ENCODE measurements around the gene AUP1.

AUP1 gene

GRCh38 chr2:74481961-74482800, 47.3 kb downstream of the AUP1 start:
- H3K4me3 ChIP-seq (ENCODE audit: low read depth, low read length): peak overlapping the region; percentile 83
- H3K9me3 ChIP-seq (ENCODE audit: severe bottlenecking): no peaks in the 10 kb centered on the region
- TF ChIP-seq, protein P1, sequence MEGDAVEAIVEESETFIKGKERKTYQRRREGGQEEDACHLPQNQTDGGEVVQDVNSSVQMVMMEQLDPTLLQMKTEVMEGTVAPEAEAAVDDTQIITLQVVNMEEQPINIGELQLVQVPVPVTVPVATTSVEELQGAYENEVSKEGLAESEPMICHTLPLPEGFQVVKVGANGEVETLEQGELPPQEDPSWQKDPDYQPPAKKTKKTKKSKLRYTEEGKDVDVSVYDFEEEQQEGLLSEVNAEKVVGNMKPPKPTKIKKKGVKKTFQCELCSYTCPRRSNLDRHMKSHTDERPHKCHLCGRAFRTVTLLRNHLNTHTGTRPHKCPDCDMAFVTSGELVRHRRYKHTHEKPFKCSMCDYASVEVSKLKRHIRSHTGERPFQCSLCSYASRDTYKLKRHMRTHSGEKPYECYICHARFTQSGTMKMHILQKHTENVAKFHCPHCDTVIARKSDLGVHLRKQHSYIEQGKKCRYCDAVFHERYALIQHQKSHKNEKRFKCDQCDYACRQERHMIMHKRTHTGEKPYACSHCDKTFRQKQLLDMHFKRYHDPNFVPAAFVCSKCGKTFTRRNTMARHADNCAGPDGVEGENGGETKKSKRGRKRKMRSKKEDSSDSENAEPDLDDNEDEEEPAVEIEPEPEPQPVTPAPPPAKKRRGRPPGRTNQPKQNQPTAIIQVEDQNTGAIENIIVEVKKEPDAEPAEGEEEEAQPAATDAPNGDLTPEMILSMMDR (IDR thresholded peaks at IDR 0.05; ENCODE audit: low read depth, low read length): no peak
- H3K27ac ChIP-seq: peak overlapping the region; percentile 97
- H3K36me3 ChIP-seq: peaks cover 43% of the 10 kb centered on the region
- H3K27me3 ChIP-seq (ENCODE audit: insufficient read depth, low read depth, severe bottlenecking): no peaks in the 10 kb centered on the region
- DNase-seq: peak; percentile 53

DNA sequence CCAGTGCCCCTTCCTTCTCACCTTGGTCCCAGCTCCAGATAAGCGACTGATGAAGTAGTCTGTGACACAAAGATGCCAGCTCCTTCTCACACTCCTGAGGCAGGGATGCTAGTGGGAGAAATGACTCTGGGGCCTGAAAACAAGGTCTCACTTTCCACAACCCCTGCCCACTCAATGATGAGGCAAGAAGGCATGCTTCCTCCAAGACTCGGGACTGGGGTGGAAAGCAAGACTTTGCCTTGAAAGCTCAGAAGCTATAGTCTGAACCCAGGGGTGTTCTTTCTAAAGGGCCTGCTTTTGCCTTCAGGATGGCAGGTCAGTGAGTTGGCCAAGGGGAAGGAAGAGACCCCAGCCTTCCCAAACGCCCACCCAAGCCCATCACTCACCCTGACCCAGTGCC, 48.1 kb downstream of the AUP1 start:
- H3K4me3 ChIP-seq (ENCODE audit: low read depth, low read length): peak overlapping the region; percentile 83
- H3K27ac ChIP-seq: no peak overlapping the region
- no peaks in the 10 kb centered on the region for H3K9me3 ChIP-seq (ENCODE audit: severe bottlenecking)
- TF ChIP-seq, protein P1 (IDR thresholded peaks at IDR 0.05; ENCODE audit: low read depth, low read length): no peak
- no peaks in the 10 kb centered on the region for H3K27me3 ChIP-seq (ENCODE audit: insufficient read depth, low read depth, severe bottlenecking)
- DNase-seq: no peak
- peaks cover 44% of the 10 kb centered on the region for H3K36me3 ChIP-seq

Measured in WERI-Rb-1 (cell line).